Effector CD8-positive, alpha-beta T cell (primary cell): Measurements from ENCODE around the gene TCL1B.
"Not testable (repeated sequence)": the region's sequence is repeated elsewhere in the genome, so short reads cannot be mapped to it uniquely, and the experiment has no call there.

ENCODE experiments used
- DNase-seq: peaks from one replicate; lab custom pipeline; 2025; lab: John Stamatoyannopoulos, UW
- total RNA-seq, 4 experiments: gene quantifications; one replicate each; lab custom pipeline; 2026; lab: John Stamatoyannopoulos, UW

TCL1B gene
- total RNA-seq = 0 reads per million in 4 experiments

GRCh38 chr14:95685978-95686922 lies at the start of gene TCL1B:
TSS of gene TCL1B (plus strand) at chr14:95686426. CDS start at chr14:95686468, 42 bp downstream.
- DNase-seq = no peak

- no peak for DNase-seq
Measured at GRCh38 chr14:95644981-95645380, 41.2 kb upstream of the TCL1B start.

- DNase-seq = no peak
Measured at GRCh38 chr14:95645389-95645996, 40.7 kb upstream of the TCL1B start.

- no peak for DNase-seq
Measured at GRCh38 chr14:95647926-95648325, 38.3 kb upstream of the TCL1B start.

GRCh38 chr14:95649230-95649629 lies 37.0 kb upstream of the TCL1B start:
- no peak for DNase-seq

- no peak for DNase-seq
Measured at GRCh38 chr14:95651028-95651427, 35.2 kb upstream of the TCL1B start.

GRCh38 chr14:95651821-95652583 lies 34.2 kb upstream of the TCL1B start:
- no peak for DNase-seq

GRCh38 chr14:95652690-95653089 lies 33.5 kb upstream of the TCL1B start:
- no peak for DNase-seq

- no peak for DNase-seq
Measured at GRCh38 chr14:95655461-95655860, 30.8 kb upstream of the TCL1B start.

GRCh38 chr14:95656634-95657033 lies 29.6 kb upstream of the TCL1B start:
- DNase-seq = no peak

GRCh38 chr14:95657454-95657853 lies 28.8 kb upstream of the TCL1B start:
- DNase-seq = no peak

GRCh38 chr14:95659293-95659989 lies 26.8 kb upstream of the TCL1B start:
- no peak for DNase-seq

- no peak for DNase-seq
Measured at GRCh38 chr14:95659990-95660385, 26.2 kb upstream of the TCL1B start.

- no peak for DNase-seq
Measured at GRCh38 chr14:95660651-95661515, 25.3 kb upstream of the TCL1B start.

- no peak for DNase-seq
Measured at GRCh38 chr14:95662376-95663186, 23.6 kb upstream of the TCL1B start.

GRCh38 chr14:95663226-95663797 lies 22.9 kb upstream of the TCL1B start:
- no peak for DNase-seq

- no peak for DNase-seq
Measured at GRCh38 chr14:95664066-95664465, 22.2 kb upstream of the TCL1B start.

- DNase-seq = no peak
Measured at GRCh38 chr14:95664546-95664945, 21.7 kb upstream of the TCL1B start.

GRCh38 chr14:95665530-95665929 lies 20.7 kb upstream of the TCL1B start:
- DNase-seq = not testable (repeated sequence)

- no peak for DNase-seq
Measured at GRCh38 chr14:95666450-95666849, 19.8 kb upstream of the TCL1B start.
